CD4-positive, alpha-beta T cell (primary cell): ENCODE results near the gene ZNF200. TPM values are rescaled to one million over a fixed set of nuclear protein-coding genes. Genes with fewer than 3 reads are reported as not detected.
"Not testable (repeated sequence)": the region's sequence is repeated elsewhere in the genome, so short reads cannot be mapped to it uniquely, and the experiment has no call there.

ENCODE experiments used
- ATAC-seq: fragments of 200-7000 bp; cut with Tn5 transposase; one replicate; pipeline ENCODE4 v1.10.0; 2022; ENCODE audit warnings: mild to moderate bottlenecking; ENCODE audit not compliant: poor library complexity
- CTCF ChIA-PET: fragments of 350-600 bp; sonication (Branson Sonifier 250); formaldehyde crosslinking; loops from one replicate; lab custom pipeline; 2021; ENCODE audit warnings: antibody characterized with exemption, inconsistent platforms; lab: Charles Lee
- POLR2A ChIA-PET: fragments of 350-600 bp; sonication (Branson Sonifier 250); formaldehyde crosslinking; loops from one replicate; lab custom pipeline; 2021; ENCODE audit warnings: antibody characterized with exemption, inconsistent platforms; lab: Charles Lee
- DNase-seq, 14 experiments: peaks; one replicate each; pipeline ENCODE4 v3.0.0-alpha.2; 2013 to 2020; ENCODE audit warnings: mixed read lengths in 2 of 14
- H3K27ac ChIP-seq, 2 donors: one replicate each; pipeline versions ENCODE4 v1.5.1 to v1.7.0; 2013; ENCODE audit warnings: low read length in 2 of 2, low read depth in 1 of 2, mild to moderate bottlenecking in 1 of 2
- H3K27me3 ChIP-seq, 2 experiments: 1 replicate in 1 of 2; 2 replicates in 1 of 2; pipeline versions ENCODE4 v1.6.1 to v1.7.0; 2013; ENCODE audit warnings: low read length in 2 of 2, control low read depth in 1 of 2, mild to moderate bottlenecking in 1 of 2, moderate library complexity in 1 of 2; ENCODE audit not compliant: insufficient read depth in 2 of 2, control insufficient read depth in 1 of 2
- H3K36me3 ChIP-seq: one replicate; pipeline ENCODE4 v1.6.1; 2013; ENCODE audit warnings: low read length, control low read depth; ENCODE audit not compliant: insufficient read depth
- H3K4me1 ChIP-seq: one replicate; pipeline ENCODE4 v1.6.1; 2013; ENCODE audit warnings: low read length, control low read depth; ENCODE audit not compliant: insufficient read depth
- H3K4me3 ChIP-seq: one replicate; pipeline ENCODE4 v1.5.1; 2013; ENCODE audit warnings: mild to moderate bottlenecking, low read length, moderate library complexity
- H3K9me3 ChIP-seq, 2 experiments: 1 replicate in 1 of 2; 2 replicates in 1 of 2; pipeline versions ENCODE4 v1.6.1 to v1.7.0; 2013; ENCODE audit warnings: low read length in 2 of 2, mild to moderate bottlenecking in 2 of 2, control low read depth in 1 of 2, moderate library complexity in 1 of 2; ENCODE audit not compliant: control insufficient read depth in 1 of 2, insufficient read depth in 1 of 2
- H3K27ac Mint-ChIP-seq: one replicate; pipeline ENCODE4 v1.8.0; 2020; ENCODE audit warnings: mixed read lengths
- H3K27me3 Mint-ChIP-seq: one replicate; pipeline ENCODE4 v1.8.0; 2021; ENCODE audit warnings: mixed read lengths
- H3K36me3 Mint-ChIP-seq: one replicate; pipeline ENCODE4 v1.8.0; 2021; ENCODE audit warnings: low read depth, mixed read lengths
- H3K4me1 Mint-ChIP-seq: one replicate; pipeline ENCODE4 v1.8.0; 2021; ENCODE audit warnings: low read depth, mixed read lengths
- H3K4me3 Mint-ChIP-seq: one replicate; pipeline ENCODE4 v1.8.0; 2020; ENCODE audit warnings: mild to moderate bottlenecking, mixed read lengths
- H3K9me3 Mint-ChIP-seq: one replicate; pipeline ENCODE4 v1.8.0; 2020; ENCODE audit warnings: mixed read lengths
- intact Hi-C, 2 experiments: fragments of 100-400 bp; cut with DNase I in 1 of 2; cut with micrococcal nuclease in 1 of 2; formaldehyde crosslinking; loops; one replicate each; pipeline versions ENCODE4 v1.15.1 to v1.9.0; 2023 to 2025; cut with DNase I, micrococcal nuclease
- total RNA-seq, 174 experiments: library from RNA in 2 of 174; stranded (reverse) in 2 of 174; gene quantifications; one replicate each; pipeline ENCODE4 v1.2.3 and lab custom pipeline; 2021 to 2026
- TF ChIP-seq, protein P1 (sequence below): fragments of 200-600 bp; IDR thresholded peaks from one replicate; pipeline ENCODE4 v1.8.0; 2022; ENCODE audit warnings: antibody characterized with exemption, mild to moderate bottlenecking

ZNF200 gene
- total RNA-seq, 2 experiments from 2014 or later: 7.0 to 7.2 TPM

DNA sequence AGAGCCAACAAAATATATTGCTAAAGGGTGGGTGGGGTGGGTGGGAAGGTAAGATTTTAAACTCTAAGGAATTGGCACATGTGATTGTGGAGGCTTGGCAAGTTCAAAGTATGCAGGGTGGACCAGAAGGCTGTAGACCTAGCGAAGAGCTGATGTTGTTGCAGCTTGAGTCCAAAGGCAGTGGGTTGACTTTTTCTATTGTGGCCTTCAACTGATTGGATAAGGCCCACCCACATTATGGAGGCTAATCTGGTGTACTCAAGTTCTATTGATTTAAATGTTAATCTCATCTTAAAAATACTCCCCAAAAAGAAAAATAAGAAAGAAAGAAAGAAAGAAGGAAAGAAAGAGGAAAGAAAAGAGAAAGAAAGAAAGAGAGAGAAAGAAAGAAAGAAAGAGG is 22.4 kb downstream of the ZNF200 start:
- ChIA-PET POLR2A (no interaction called here), CTCF (no interaction called here)
- DNase-seq (no peak), ATAC-seq (no peak)
- TF ChIP-seq, protein P1, sequence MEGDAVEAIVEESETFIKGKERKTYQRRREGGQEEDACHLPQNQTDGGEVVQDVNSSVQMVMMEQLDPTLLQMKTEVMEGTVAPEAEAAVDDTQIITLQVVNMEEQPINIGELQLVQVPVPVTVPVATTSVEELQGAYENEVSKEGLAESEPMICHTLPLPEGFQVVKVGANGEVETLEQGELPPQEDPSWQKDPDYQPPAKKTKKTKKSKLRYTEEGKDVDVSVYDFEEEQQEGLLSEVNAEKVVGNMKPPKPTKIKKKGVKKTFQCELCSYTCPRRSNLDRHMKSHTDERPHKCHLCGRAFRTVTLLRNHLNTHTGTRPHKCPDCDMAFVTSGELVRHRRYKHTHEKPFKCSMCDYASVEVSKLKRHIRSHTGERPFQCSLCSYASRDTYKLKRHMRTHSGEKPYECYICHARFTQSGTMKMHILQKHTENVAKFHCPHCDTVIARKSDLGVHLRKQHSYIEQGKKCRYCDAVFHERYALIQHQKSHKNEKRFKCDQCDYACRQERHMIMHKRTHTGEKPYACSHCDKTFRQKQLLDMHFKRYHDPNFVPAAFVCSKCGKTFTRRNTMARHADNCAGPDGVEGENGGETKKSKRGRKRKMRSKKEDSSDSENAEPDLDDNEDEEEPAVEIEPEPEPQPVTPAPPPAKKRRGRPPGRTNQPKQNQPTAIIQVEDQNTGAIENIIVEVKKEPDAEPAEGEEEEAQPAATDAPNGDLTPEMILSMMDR: no peak
- Mint-ChIP-seq H3K36me3 (peaks cover 33% of the 10 kb centered on the region), H3K27ac (peak overlapping the region; percentile 76), H3K27me3 (no peaks in the 10 kb centered on the region), H3K9me3 (peaks cover 2% of the 10 kb centered on the region), H3K4me3 (no peak overlapping the region), H3K4me1 (peaks cover 39% of the 10 kb centered on the region)
- intact Hi-C loops: no loop called here
- Histone ChIP-seq H3K27me3 (no peaks in the 10 kb centered on the region), H3K9me3 (peaks cover 1 to 16% of the 10 kb centered on the region in 2 experiments), H3K4me1 (peaks cover 43% of the 10 kb centered on the region), H3K36me3 (no peaks in the 10 kb centered on the region), H3K27ac (no peak overlapping the region), H3K4me3 (no peak overlapping the region)

DNA sequence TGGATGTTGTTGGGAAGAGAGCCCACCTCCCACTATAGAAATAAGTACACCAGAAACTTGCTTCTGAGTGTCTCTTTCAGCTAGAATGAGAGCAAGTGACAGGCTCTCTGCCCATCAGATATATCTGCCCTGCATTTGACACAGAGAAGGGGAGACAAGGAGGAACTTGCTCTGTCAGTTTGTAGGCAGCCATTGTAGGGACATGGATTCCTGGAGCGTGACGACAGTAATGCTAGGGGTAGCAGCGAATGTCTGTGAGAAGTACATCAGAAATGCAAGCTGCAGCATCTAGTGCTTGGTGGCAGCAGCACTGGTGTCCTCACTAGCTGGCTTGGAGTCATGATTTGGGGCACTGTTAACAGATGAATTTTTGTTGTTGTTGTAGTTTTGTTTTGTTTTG is 23.0 kb downstream of the ZNF200 start:
- H3K4me1 Mint-ChIP-seq: peaks cover 38% of the 10 kb centered on the region
- TF ChIP-seq, protein P1: no peak
- H3K9me3 ChIP-seq: peaks cover 0 to 16% of the 10 kb centered on the region in 2 experiments
- peaks cover 2% of the 10 kb centered on the region for H3K9me3 Mint-ChIP-seq
- no peaks in the 10 kb centered on the region for H3K27me3 ChIP-seq
- ChIA-PET CTCF (no interaction called here), POLR2A (no interaction called here)
- H3K36me3 Mint-ChIP-seq: peaks cover 30% of the 10 kb centered on the region
- ATAC-seq: no peak
- no peak overlapping the region for H3K27ac ChIP-seq
- H3K4me3 Mint-ChIP-seq: peak overlapping the region; percentile 28
- intact Hi-C loops: no loop called here
- H3K4me1 ChIP-seq: peaks cover 39% of the 10 kb centered on the region
- DNase-seq: no peak
- no peak overlapping the region for H3K4me3 ChIP-seq
- H3K27ac Mint-ChIP-seq: peak overlapping the region; percentile 76
- no peaks in the 10 kb centered on the region for H3K27me3 Mint-ChIP-seq
- no peaks in the 10 kb centered on the region for H3K36me3 ChIP-seq

DNA sequence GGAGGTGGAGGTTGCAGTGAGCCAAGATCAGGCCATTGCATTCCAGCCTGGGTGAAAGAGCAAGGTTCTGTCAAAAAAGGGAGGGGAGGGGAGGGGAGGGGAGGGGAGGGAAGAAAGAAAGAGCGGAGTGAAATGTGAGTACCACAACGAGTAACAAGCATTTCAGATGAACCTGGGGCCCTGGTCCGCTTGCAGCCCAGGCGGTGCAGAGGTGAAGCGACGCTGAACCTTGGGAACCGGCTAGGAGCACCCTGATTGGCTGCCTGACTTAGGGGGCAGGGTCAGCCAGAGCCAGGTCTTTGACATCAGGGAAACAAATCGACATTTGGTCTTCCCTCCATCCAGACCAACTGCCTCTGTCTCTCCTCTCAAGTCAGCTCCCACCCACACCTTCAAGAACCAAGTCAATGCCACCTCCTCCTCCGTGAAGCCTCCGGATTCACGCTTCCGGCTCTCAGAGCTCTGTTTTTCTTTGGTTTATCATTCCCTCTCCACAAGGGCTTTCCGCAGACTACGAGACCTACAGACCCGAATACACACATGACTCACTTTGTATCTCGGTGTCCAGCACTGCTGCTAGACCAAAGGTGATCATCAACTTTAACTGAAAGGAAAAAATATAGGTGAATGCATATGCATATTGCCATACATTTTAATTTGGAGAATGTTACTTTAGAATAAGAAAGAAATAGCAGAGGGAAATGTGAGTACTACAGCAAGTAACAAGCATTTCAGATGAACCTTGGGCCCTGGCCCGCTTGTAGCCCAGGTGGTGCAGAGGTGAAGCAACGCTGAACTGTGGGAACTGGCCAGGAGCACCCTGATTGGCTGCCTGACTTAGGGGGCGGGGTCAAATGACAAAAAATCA is 27.6 kb downstream of the ZNF200 start:
- CTCF ChIA-PET: interaction anchor here (0.6 to 1.0 kb wide), 3 partner anchors 8 to 103 kb away, joined by 3 to 4 read pairs (median 3); no protein-coding TSS in a partner anchor
- H3K27me3 Mint-ChIP-seq: peaks cover 9% of the 10 kb centered on the region
- ATAC-seq: no peak
- DNase-seq: no peak
- H3K4me1 ChIP-seq: peaks cover 5% of the 10 kb centered on the region
- peaks cover 11 to 19% of the 10 kb centered on the region in 2 experiments for H3K9me3 ChIP-seq
- no peaks in the 10 kb centered on the region for H3K36me3 Mint-ChIP-seq
- POLR2A ChIA-PET: no interaction called here
- peaks cover 3% of the 10 kb centered on the region for H3K9me3 Mint-ChIP-seq
- TF ChIP-seq, protein P1: no peak
- intact Hi-C loops: no loop called here
- H3K4me3 Mint-ChIP-seq: no peak overlapping the region
- H3K27me3 ChIP-seq: no peaks in the 10 kb centered on the region
- no peak overlapping the region for H3K27ac Mint-ChIP-seq
- no peak overlapping the region for H3K27ac ChIP-seq
- H3K4me1 Mint-ChIP-seq: peaks cover 8% of the 10 kb centered on the region
- no peak overlapping the region for H3K4me3 ChIP-seq
- no peaks in the 10 kb centered on the region for H3K36me3 ChIP-seq

DNA sequence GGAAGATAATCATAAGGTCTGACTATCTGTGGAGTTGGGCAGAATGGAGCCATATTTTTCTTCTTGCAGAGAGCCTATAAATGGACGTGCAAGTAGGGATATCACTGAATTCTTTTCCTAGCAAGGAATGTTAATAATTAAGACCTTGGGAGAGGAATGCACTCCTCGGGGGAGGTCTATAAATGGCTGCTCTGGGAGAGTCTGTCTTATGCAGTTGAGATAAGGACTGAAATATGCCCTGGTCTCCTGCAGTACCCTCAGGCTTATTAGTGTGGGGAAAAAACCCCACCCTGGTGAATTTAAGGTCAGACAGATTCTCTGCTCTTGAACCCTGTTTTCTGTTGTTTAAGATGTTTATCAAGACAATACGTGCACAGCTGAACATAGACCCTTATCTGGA is 29.0 kb downstream of the ZNF200 start:
- CTCF ChIA-PET, intact Hi-C loops, H3K36me3 ChIP-seq, H3K4me3 Mint-ChIP-seq, H3K36me3 Mint-ChIP-seq, DNase-seq, H3K27ac ChIP-seq, H3K4me1 Mint-ChIP-seq, H3K27ac Mint-ChIP-seq, H3K4me3 ChIP-seq, H3K27me3 ChIP-seq, POLR2A ChIA-PET, ATAC-seq, H3K9me3 Mint-ChIP-seq, H3K27me3 Mint-ChIP-seq, H3K4me1 ChIP-seq: not testable (repeated sequence)
- H3K9me3 ChIP-seq: peaks cover 11 to 19% of the 10 kb centered on the region in 2 experiments
